Hepatic stellate cell (primary cell): ENCODE results near the gene PDLIM1.
"Not testable (repeated sequence)": the region's sequence is repeated elsewhere in the genome, so short reads cannot be mapped to it uniquely, and the experiment has no call there.

Experiments used
- DNase-seq: peaks from one replicate; pipeline ENCODE4 v3.0.0; 2011; ENCODE audit warnings: low spot score

The PDLIM1 gene

DNA sequence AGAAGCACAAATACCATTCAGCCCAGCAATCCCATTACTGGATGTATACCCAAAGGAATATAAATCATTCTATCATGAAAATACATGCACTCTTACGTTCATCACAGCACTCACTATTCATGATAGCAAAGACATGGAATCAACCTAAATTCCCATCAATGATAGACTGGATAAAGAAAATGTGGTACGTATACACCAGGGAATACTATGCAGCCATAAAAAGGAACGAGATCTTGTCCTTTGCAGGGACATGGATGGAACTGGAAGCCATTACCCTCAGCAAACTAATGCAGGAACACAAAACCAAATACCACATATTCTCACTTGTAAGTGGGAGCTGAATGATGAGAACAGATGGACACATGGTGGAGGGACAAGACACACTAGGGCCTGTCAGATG is 50.7 kb downstream of the PDLIM1 start:
- not testable (repeated sequence) for DNase-seq

- no peak for DNase-seq
These were observed 53.2 kb downstream of the PDLIM1 start for GRCh38 chr10:95237376-95238170.

- DNase-seq = peak; percentile 29
These were observed 54.5 kb downstream of the PDLIM1 start for GRCh38 chr10:95236068-95236903.

GRCh38 chr10:95235676-95236067 is 55.1 kb downstream of the PDLIM1 start:
- no peak for DNase-seq

DNA sequence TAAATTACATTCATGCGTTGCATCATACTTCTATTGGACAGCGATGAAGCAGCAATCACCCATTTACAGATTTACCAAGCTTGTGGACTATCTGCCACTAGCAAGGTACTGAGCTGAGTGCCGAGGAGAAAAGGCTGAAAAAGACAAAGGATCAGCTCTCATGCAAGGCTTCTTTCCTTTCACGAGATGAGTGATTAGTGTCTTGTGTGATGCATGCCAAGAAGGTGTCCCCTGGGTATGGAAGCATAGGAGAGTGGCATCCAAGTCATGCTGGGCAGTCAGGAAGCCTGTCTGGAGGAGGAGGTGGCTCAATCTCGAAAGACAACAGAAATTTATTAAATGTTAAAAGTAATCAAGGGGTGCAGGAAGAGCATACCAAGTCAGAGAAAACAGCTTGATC is 55.9 kb downstream of the PDLIM1 start:
- no peak for DNase-seq

DNA sequence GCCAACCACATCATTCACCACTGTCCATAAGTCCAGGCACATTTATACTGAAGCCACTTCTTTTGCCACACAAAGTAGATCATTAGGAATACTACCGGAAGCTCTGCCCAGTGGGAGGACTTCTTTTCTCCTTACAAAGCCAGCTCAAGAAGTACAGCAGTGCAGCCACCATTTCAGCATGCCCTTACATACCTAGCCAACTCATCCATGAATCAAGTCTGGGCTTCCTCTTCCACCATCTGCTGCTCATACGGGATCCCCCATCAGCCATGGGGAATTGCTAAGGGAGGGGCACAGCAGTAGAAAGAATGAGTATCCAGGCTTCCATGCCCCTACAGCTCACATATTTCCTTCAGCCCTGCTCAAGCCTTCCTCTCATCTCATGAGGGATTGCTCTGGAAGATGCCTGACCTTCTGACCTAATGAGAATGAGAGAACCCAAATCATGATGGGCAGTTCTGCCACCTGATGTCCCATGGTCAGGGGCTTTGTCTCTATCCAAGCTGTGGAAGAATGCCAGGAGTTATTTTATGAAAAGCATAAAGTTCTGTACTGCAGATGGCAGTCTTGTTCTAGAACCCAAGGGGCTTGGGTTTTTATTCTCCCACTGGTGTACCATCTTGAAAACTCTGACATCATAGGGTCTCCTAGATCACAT is 57.3 kb downstream of the PDLIM1 start:
- DNase-seq = no peak

DNA sequence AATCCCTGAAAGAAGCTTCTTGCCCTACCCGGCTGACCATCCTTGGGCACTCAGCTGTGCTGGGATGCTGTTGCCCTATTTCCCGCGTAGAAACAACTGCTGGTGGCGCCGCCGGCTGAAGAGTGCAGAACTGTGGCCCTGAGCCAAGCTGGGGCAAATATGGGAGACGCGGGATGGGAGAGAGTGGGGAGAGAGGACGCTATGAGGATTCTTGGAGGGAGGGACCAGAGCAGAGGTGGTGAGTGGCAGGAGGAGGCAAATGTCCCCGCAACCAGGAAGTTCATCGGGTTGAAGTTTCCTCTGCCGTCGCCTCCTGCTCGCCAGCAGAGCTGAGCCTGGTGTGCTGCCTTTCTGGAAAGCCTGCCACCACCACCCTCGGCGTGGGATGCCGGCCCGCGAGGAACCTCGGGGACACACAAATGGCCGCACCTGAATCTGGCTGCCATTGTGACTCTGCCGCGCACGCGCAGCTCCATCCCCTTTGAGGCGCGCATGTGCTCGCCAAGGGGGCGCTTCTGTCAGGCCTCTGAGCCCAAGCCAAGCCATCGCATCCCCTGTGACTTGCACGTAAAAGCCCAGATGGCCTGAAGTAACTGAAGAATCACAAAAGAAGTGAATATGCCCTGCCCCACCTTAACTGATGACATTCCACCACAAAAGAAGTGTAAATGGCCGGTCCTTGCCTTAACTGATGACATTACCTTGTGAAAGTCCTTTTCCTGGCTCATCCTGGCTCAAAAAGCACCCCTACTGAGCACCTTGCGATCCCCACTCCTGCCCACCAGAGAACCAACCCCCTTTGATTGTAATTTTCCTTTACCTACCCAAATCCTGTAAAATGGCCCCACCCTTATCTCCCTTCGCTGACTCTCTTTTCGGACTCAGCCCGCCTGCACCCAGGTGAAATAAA is 59.9 kb downstream of the PDLIM1 start:
- DNase-seq = not testable (repeated sequence)

- peak; percentile 69 for DNase-seq
These were observed 60.8 kb downstream of the PDLIM1 start for GRCh38 chr10:95229724-95230627.

DNA sequence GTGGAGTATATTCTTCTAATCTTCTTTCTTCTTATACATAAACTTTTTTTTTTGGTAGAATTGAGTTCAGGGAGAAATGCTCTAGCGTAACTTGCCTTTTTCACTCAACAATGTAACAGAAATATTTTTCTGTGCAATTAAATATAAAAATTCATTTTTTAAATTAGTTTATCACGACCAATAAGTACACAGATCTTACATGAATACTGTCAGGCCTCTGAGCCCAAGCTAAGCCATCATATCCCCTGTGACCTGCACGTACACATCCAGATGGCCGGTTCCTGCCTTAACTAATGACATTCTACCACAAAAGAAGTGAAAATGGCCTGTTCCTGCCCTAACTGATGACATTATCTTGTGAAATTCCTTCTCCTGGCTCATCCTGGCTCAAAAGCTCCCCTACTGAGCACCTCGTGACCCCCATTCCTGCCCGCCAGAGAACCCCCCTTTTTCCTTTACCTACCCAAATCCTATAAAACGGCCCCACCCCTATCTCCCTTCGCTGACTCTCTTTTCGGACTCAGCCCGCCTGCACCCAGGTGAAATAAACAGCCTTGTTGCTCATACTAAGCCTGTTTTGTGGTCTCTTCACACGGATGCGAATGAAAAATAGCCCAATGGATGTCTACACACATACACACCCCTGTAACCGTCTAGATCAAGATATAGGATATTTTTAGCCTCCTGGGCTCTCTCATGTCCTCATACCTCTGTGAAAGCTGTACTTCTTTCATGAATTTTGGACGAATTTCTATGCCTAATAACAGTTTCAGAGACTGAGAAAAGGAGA is 61.7 kb downstream of the PDLIM1 start:
- not testable (repeated sequence) for DNase-seq

- no peak for DNase-seq
These were observed 65.7 kb downstream of the PDLIM1 start for GRCh38 chr10:95225136-95225535.

- no peak for DNase-seq
These were observed 69.7 kb downstream of the PDLIM1 start for GRCh38 chr10:95221124-95221523.

- DNase-seq = no peak
These were observed 70.3 kb downstream of the PDLIM1 start for GRCh38 chr10:95220539-95220938.

- DNase-seq = no peak
These were observed 73.3 kb downstream of the PDLIM1 start for GRCh38 chr10:95217476-95217875.

- DNase-seq = no peak
These were observed 76.0 kb downstream of the PDLIM1 start for GRCh38 chr10:95214793-95215192.

GRCh38 chr10:95214369-95214768 is 76.4 kb downstream of the PDLIM1 start:
- no peak for DNase-seq

DNA sequence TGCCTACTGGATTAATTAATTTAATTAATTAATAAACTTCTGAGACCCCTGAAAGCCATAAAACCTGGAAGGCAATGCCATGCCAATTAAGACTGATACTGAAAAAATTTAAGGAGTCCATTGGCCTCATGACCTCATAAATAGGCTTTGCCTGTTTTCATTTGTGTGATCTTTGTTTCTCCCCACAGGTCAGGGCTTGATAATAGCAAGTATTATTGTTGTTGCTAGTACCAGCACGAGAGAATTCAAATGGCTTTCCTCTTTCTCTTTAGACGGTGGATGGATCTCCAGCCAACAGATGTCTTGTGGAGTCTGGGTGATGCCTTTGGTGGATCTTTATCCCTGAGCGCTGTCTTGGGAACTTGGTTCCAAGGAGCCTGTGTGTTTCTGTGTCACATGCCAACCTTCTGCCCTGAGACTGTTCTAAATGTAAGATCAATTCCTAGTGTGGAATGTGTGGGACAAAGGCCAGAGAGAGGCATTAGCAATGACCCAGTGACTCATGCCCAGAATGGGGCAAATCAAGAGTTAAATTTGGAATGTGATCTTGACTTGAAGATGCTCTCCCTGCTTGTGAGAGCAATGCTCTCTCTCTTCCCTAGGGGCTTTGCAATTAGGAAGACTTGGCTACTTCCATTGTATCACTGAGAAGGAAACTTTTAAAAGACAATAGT is 79.1 kb downstream of the PDLIM1 start:
- DNase-seq = no peak

GRCh38 chr10:95209509-95210127 is 81.2 kb downstream of the PDLIM1 start:
- no peak for DNase-seq

DNA sequence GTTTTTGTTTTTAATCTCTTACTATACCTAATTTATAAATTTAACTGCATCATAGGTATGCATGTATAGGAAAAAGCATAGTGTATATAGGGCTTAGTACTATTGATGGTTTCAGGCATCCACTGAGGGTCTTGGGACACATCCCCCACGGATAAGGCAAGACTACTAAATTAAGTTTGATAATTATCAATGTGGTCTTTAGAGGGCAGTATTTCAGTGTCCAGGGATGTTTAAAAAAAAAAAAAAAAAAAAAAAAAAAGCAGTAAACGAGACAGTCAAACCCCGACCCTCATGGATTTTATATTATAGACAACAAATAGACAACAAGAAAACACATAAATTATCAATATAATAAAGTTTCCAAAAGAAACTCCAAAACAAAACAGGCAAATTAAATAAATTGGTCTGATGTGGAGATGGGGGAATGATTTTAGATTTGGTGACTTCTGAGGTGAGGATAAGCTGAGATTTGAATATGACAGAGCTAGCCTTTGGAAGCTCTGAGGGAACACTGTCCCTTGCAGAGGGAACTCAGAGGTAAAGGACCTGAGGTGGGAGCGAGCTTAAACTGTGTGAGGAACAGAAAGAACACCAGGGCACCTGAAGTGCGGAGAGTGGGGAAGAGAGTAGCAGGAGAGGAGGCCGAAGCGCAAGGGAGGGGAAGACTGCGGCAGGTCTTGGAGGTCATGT is 82.0 kb downstream of the PDLIM1 start:
- DNase-seq = peak; percentile 11
